Measurements from ENCODE around the gene C12orf54.

DNA sequence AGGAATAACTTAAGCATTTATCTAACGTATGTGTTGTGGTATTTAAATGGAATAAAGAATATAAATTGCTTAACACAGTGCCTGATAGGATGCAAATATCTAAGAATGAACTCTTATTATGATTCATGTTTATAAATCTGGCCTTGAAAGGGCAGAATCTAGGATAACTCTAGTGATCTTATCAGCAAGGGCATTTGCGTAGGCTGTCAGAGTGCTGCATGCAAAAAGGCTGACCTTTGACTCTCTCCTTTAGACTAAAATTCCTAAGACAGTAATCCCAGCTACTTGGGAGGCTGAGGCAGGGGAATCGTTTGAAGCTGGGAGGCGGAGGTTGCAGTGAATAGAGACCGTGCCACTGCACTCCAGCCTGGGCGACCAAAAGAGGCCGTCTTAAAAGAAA is 41.2 kb upstream of the C12orf54 start:
- TF ChIP-seq, protein P1, sequence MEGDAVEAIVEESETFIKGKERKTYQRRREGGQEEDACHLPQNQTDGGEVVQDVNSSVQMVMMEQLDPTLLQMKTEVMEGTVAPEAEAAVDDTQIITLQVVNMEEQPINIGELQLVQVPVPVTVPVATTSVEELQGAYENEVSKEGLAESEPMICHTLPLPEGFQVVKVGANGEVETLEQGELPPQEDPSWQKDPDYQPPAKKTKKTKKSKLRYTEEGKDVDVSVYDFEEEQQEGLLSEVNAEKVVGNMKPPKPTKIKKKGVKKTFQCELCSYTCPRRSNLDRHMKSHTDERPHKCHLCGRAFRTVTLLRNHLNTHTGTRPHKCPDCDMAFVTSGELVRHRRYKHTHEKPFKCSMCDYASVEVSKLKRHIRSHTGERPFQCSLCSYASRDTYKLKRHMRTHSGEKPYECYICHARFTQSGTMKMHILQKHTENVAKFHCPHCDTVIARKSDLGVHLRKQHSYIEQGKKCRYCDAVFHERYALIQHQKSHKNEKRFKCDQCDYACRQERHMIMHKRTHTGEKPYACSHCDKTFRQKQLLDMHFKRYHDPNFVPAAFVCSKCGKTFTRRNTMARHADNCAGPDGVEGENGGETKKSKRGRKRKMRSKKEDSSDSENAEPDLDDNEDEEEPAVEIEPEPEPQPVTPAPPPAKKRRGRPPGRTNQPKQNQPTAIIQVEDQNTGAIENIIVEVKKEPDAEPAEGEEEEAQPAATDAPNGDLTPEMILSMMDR (conservative IDR thresholded peaks at IDR 0.05; ENCODE audit: low read length): no peak
- TF ChIP-seq EZH2phosphoT487 (IDR thresholded peaks at IDR 0.05; ENCODE audit: borderline replicate concordance, low read depth, low read length): no peak
